CD4-positive, alpha-beta T cell treated with Interleukin-4 for 1 hour (primary cell): ENCODE data around the gene COL4A6.
"Not testable (repeated sequence)": the region's sequence is repeated elsewhere in the genome, so short reads cannot be mapped to it uniquely, and the experiment has no call there.

Experiments used
- DNase-seq, 2 donors: peaks; one replicate each; pipeline ENCODE4 v3.0.0-alpha.2; 2020 to 2022

Gene COL4A6

GRCh38 chrX:108399418-108400165 lies 38.6 kb downstream of the COL4A6 start:
- no peak for DNase-seq

GRCh38 chrX:108397627-108398391 lies 40.4 kb downstream of the COL4A6 start:
- no peak for DNase-seq

- no peak for DNase-seq
Observed at GRCh38 chrX:108396986-108397385, 41.2 kb downstream of the COL4A6 start.

GRCh38 chrX:108396188-108396891 lies 41.9 kb downstream of the COL4A6 start:
- DNase-seq: no peak

GRCh38 chrX:108390976-108391717 lies 47.1 kb downstream of the COL4A6 start:
- DNase-seq: not testable (repeated sequence)

GRCh38 chrX:108384783-108385182 lies 53.4 kb downstream of the COL4A6 start:
- DNase-seq: no peak

GRCh38 chrX:108380222-108380621 lies 58.0 kb downstream of the COL4A6 start:
- no peak for DNase-seq

- DNase-seq: not testable (repeated sequence)
Observed at GRCh38 chrX:108376821-108377220, 61.4 kb downstream of the COL4A6 start.

- DNase-seq: not testable (repeated sequence)
Observed at GRCh38 chrX:108375591-108375990, 62.6 kb downstream of the COL4A6 start.

GRCh38 chrX:108366644-108367406 lies 71.4 kb downstream of the COL4A6 start:
- no peak for DNase-seq

- DNase-seq: no peak
Observed at GRCh38 chrX:108362026-108362425, 76.2 kb downstream of the COL4A6 start.

- DNase-seq: no peak
Observed at GRCh38 chrX:108361316-108361715, 76.9 kb downstream of the COL4A6 start.

GRCh38 chrX:108359806-108360602 lies 78.2 kb downstream of the COL4A6 start:
- DNase-seq: no peak

GRCh38 chrX:108353452-108353851 lies 84.8 kb downstream of the COL4A6 start:
- no peak for DNase-seq

GRCh38 chrX:108349210-108349609 lies 89.0 kb downstream of the COL4A6 start:
- no peak for DNase-seq

GRCh38 chrX:108348525-108348924 lies 89.7 kb downstream of the COL4A6 start:
- DNase-seq: no peak

- DNase-seq: no peak
Observed at GRCh38 chrX:108347800-108348199, 90.4 kb downstream of the COL4A6 start.

GRCh38 chrX:108344216-108344615 lies 94.0 kb downstream of the COL4A6 start:
- DNase-seq: no peak

- no peak for DNase-seq
Observed at GRCh38 chrX:108341947-108342346, 96.3 kb downstream of the COL4A6 start.

- no peak for DNase-seq
Observed at GRCh38 chrX:108332281-108332680, 105.9 kb downstream of the COL4A6 start.
